Stimulated activated naive CD8-positive, alpha-beta T cell treated with anti-CD3 and anti-CD28 coated beads, Interleukin-15, Interleukin-2, amounts not matched to agents 100 ng/mL and 50 ng/mL, for 24 hours (primary cell): ENCODE measurements around the gene COL20A1.
A peak's percentile ranks its signal among the peaks of the same experiment; 100 is the strongest.

Experiments used
- H3K27ac Mint-ChIP-seq: one replicate; pipeline ENCODE4 v1.8.0; 2021; ENCODE audit warnings: mild to moderate bottlenecking, mixed read lengths
- H3K27me3 Mint-ChIP-seq: one replicate; pipeline ENCODE4 v1.8.0; 2021; ENCODE audit warnings: mixed read lengths
- H3K36me3 Mint-ChIP-seq: one replicate; pipeline ENCODE4 v1.8.0; 2021; ENCODE audit warnings: low read depth, mixed read lengths
- H3K4me1 Mint-ChIP-seq: one replicate; pipeline ENCODE4 v1.8.0; 2021; ENCODE audit warnings: low read depth, mixed read lengths
- H3K4me3 Mint-ChIP-seq: one replicate; pipeline ENCODE4 v1.8.0; 2021; ENCODE audit warnings: mild to moderate bottlenecking, mixed read lengths
- H3K9me3 Mint-ChIP-seq: one replicate; pipeline ENCODE4 v1.8.0; 2021; ENCODE audit warnings: mixed read lengths

Gene COL20A1

GRCh38 chr20:63255931-63256704 is 36.9 kb upstream of the COL20A1 start:
- Mint-ChIP-seq H3K36me3 (no peaks in the 10 kb centered on the region), H3K9me3 (no peaks in the 10 kb centered on the region), H3K27me3 (peaks cover 43% of the 10 kb centered on the region), H3K27ac (no peak overlapping the region), H3K4me1 (no peaks in the 10 kb centered on the region), H3K4me3 (no peak overlapping the region)

- no peaks in the 10 kb centered on the region for H3K4me1 Mint-ChIP-seq
- H3K9me3 Mint-ChIP-seq = no peaks in the 10 kb centered on the region
- no peaks in the 10 kb centered on the region for H3K36me3 Mint-ChIP-seq
- H3K4me3 Mint-ChIP-seq = no peak overlapping the region
- H3K27me3 Mint-ChIP-seq = peaks cover 43% of the 10 kb centered on the region
- H3K27ac Mint-ChIP-seq = no peak overlapping the region
These were observed 36.0 kb upstream of the COL20A1 start for GRCh38 chr20:63256954-63257353.

GRCh38 chr20:63257629-63258028 is 35.4 kb upstream of the COL20A1 start:
- Mint-ChIP-seq H3K4me1 (no peaks in the 10 kb centered on the region), H3K27ac (peak overlapping the region; percentile 37), H3K9me3 (no peaks in the 10 kb centered on the region), H3K36me3 (no peaks in the 10 kb centered on the region), H3K4me3 (no peak overlapping the region), H3K27me3 (peaks cover 39% of the 10 kb centered on the region)

- Mint-ChIP-seq H3K9me3 (no peaks in the 10 kb centered on the region), H3K4me1 (no peaks in the 10 kb centered on the region), H3K27me3 (peaks cover 36% of the 10 kb centered on the region), H3K36me3 (no peaks in the 10 kb centered on the region), H3K4me3 (no peak overlapping the region), H3K27ac (no peak overlapping the region)
These were observed 34.2 kb upstream of the COL20A1 start for GRCh38 chr20:63258781-63259180.

- Mint-ChIP-seq H3K4me1 (no peaks in the 10 kb centered on the region), H3K4me3 (no peak overlapping the region), H3K9me3 (no peaks in the 10 kb centered on the region), H3K27me3 (peaks cover 39% of the 10 kb centered on the region), H3K27ac (no peak overlapping the region), H3K36me3 (no peaks in the 10 kb centered on the region)
These were observed 33.1 kb upstream of the COL20A1 start for GRCh38 chr20:63259734-63260460.

GRCh38 chr20:63260521-63260920 is 32.5 kb upstream of the COL20A1 start:
- Mint-ChIP-seq H3K9me3 (no peaks in the 10 kb centered on the region), H3K27me3 (peaks cover 32% of the 10 kb centered on the region), H3K36me3 (no peaks in the 10 kb centered on the region), H3K4me3 (no peak overlapping the region), H3K4me1 (no peaks in the 10 kb centered on the region), H3K27ac (no peak overlapping the region)

- Mint-ChIP-seq H3K27me3 (peaks cover 25% of the 10 kb centered on the region), H3K4me1 (no peaks in the 10 kb centered on the region), H3K4me3 (no peak overlapping the region), H3K9me3 (no peaks in the 10 kb centered on the region), H3K36me3 (no peaks in the 10 kb centered on the region), H3K27ac (no peak overlapping the region)
These were observed 31.8 kb upstream of the COL20A1 start for GRCh38 chr20:63261060-63261794.

- H3K36me3 Mint-ChIP-seq = no peaks in the 10 kb centered on the region
- H3K27ac Mint-ChIP-seq = no peak overlapping the region
- H3K27me3 Mint-ChIP-seq = peaks cover 18% of the 10 kb centered on the region
- no peaks in the 10 kb centered on the region for H3K9me3 Mint-ChIP-seq
- no peak overlapping the region for H3K4me3 Mint-ChIP-seq
- no peaks in the 10 kb centered on the region for H3K4me1 Mint-ChIP-seq
These were observed 31.0 kb upstream of the COL20A1 start for GRCh38 chr20:63261795-63262528.

GRCh38 chr20:63262836-63263235 is 30.1 kb upstream of the COL20A1 start:
- Mint-ChIP-seq H3K36me3 (no peaks in the 10 kb centered on the region), H3K27me3 (peaks cover 20% of the 10 kb centered on the region)

GRCh38 chr20:63264000-63264399 is 29.0 kb upstream of the COL20A1 start:
- no peaks in the 10 kb centered on the region for H3K36me3 Mint-ChIP-seq
- H3K4me1 Mint-ChIP-seq = no peaks in the 10 kb centered on the region
- no peak overlapping the region for H3K4me3 Mint-ChIP-seq
- no peaks in the 10 kb centered on the region for H3K9me3 Mint-ChIP-seq
- H3K27ac Mint-ChIP-seq = no peak overlapping the region
- peaks cover 20% of the 10 kb centered on the region for H3K27me3 Mint-ChIP-seq

More at GRCh38 chr20:63262836-63263235, 30.1 kb upstream of the COL20A1 start:
- Mint-ChIP-seq H3K9me3 (no peaks in the 10 kb centered on the region), H3K4me3 (no peak overlapping the region), H3K27ac (no peak overlapping the region), H3K4me1 (no peaks in the 10 kb centered on the region)

GRCh38 chr20:63264519-63264918 is 28.5 kb upstream of the COL20A1 start:
- Mint-ChIP-seq H3K27me3 (peaks cover 16% of the 10 kb centered on the region), H3K9me3 (no peaks in the 10 kb centered on the region), H3K36me3 (no peaks in the 10 kb centered on the region), H3K27ac (no peak overlapping the region), H3K4me1 (no peaks in the 10 kb centered on the region), H3K4me3 (no peak overlapping the region)

GRCh38 chr20:63265891-63266515 is 27.0 kb upstream of the COL20A1 start:
- Mint-ChIP-seq H3K27me3 (peaks cover 16% of the 10 kb centered on the region), H3K36me3 (no peaks in the 10 kb centered on the region), H3K9me3 (no peaks in the 10 kb centered on the region), H3K4me3 (no peak overlapping the region), H3K27ac (no peak overlapping the region), H3K4me1 (no peaks in the 10 kb centered on the region)

GRCh38 chr20:63267691-63268090 is 25.3 kb upstream of the COL20A1 start:
- H3K9me3 Mint-ChIP-seq = no peaks in the 10 kb centered on the region
- no peaks in the 10 kb centered on the region for H3K36me3 Mint-ChIP-seq
- no peak overlapping the region for H3K27ac Mint-ChIP-seq
- peaks cover 13% of the 10 kb centered on the region for H3K27me3 Mint-ChIP-seq
- H3K4me3 Mint-ChIP-seq = no peak overlapping the region
- peaks cover 6% of the 10 kb centered on the region for H3K4me1 Mint-ChIP-seq

GRCh38 chr20:63268256-63268655 is 24.7 kb upstream of the COL20A1 start:
- no peaks in the 10 kb centered on the region for H3K9me3 Mint-ChIP-seq
- H3K27ac Mint-ChIP-seq = no peak overlapping the region
- H3K36me3 Mint-ChIP-seq = no peaks in the 10 kb centered on the region
- H3K4me1 Mint-ChIP-seq = peaks cover 6% of the 10 kb centered on the region
- H3K4me3 Mint-ChIP-seq = no peak overlapping the region
- peaks cover 9% of the 10 kb centered on the region for H3K27me3 Mint-ChIP-seq
